Neuronal stem cell (in vitro differentiated cells): ENCODE data around the gene TFRC.
A peak's percentile ranks its signal among the peaks of the same experiment; 100 is the strongest.
"Not testable (repeated sequence)": the region's sequence is repeated elsewhere in the genome, so short reads cannot be mapped to it uniquely, and the experiment has no call there.

ENCODE experiments used
- DNase-seq: peaks from one replicate; pipeline ENCODE4 v3.0.0-alpha.2; 2013; ENCODE audit warnings: low spot score
- H2AFZ ChIP-seq: one replicate; pipeline ENCODE4 v1.6.1; 2013; ENCODE audit warnings: mild to moderate bottlenecking, low read length, inconsistent platforms
- H2AK5ac ChIP-seq: 2 replicates; pipeline ENCODE4 v1.6.1; 2013; ENCODE audit warnings: low read depth, mild to moderate bottlenecking, inconsistent platforms, low read length, moderate library complexity, mixed read lengths
- H2BK120ac ChIP-seq: 2 replicates; pipeline ENCODE4 v1.6.1; 2013; ENCODE audit warnings: low read depth, mild to moderate bottlenecking, inconsistent platforms, low read length, moderate library complexity, mixed read lengths
- H2BK12ac ChIP-seq: one replicate; pipeline ENCODE4 v1.6.1; 2013; ENCODE audit warnings: low read length, inconsistent platforms
- H2BK15ac ChIP-seq: 2 replicates; pipeline ENCODE4 v1.6.1; 2013; ENCODE audit warnings: mild to moderate bottlenecking, low read length, inconsistent platforms, mixed read lengths
- H2BK5ac ChIP-seq: one replicate; pipeline ENCODE4 v1.6.1; 2013; ENCODE audit warnings: inconsistent platforms, mild to moderate bottlenecking, low read length, moderate library complexity
- H3K14ac ChIP-seq: one replicate; pipeline ENCODE4 v1.6.1; 2013; ENCODE audit warnings: low read length, inconsistent platforms
- H3K18ac ChIP-seq: 2 replicates; pipeline ENCODE4 v1.6.1; 2013; ENCODE audit warnings: low read length, inconsistent platforms
- H3K23ac ChIP-seq: 2 replicates; pipeline ENCODE4 v1.6.1; 2013; ENCODE audit warnings: low read depth, mild to moderate bottlenecking, mixed read lengths, low read length, inconsistent platforms; ENCODE audit not compliant: poor library complexity
- H3K27ac ChIP-seq: replicated peaks from 3 replicates; pipeline ENCODE4 v1.5.1; 2013; ENCODE audit warnings: low read length, inconsistent platforms
- H3K27me3 ChIP-seq, 3 experiments: 2 replicates each; pipeline ENCODE4 v1.6.1; 2013; ENCODE audit warnings: low read length in 3 of 3, mild to moderate bottlenecking in 2 of 3, inconsistent platforms in 1 of 3, low read depth in 1 of 3, mixed read lengths in 1 of 3, moderate library complexity in 1 of 3; ENCODE audit not compliant: control insufficient read depth in 3 of 3, insufficient read depth in 3 of 3
- H3K36me3 ChIP-seq, 2 donors: replicated peaks in 1 of 2; 2 replicates each; pipeline ENCODE4 v1.6.1; 2013; ENCODE audit warnings: low read length in 2 of 2; ENCODE audit not compliant: control insufficient read depth in 2 of 2, insufficient read depth in 2 of 2
- H3K4ac ChIP-seq: 2 replicates; pipeline ENCODE4 v1.6.1; 2013; ENCODE audit warnings: inconsistent platforms, mild to moderate bottlenecking, low read length, moderate library complexity
- H3K4me1 ChIP-seq, 2 donors: 1 replicate in 1 of 2; 2 replicates in 1 of 2; pipeline ENCODE4 v1.6.1; 2013; ENCODE audit warnings: low read length in 2 of 2, low read depth in 1 of 2; ENCODE audit not compliant: control insufficient read depth in 2 of 2, insufficient read depth in 1 of 2
- H3K4me2 ChIP-seq: one replicate; pipeline ENCODE4 v1.6.1; 2013; ENCODE audit warnings: mild to moderate bottlenecking, low read length, inconsistent platforms; ENCODE audit not compliant: insufficient read depth, poor library complexity, severe bottlenecking
- H3K4me3 ChIP-seq, 2 donors: 2 replicates each; pipeline ENCODE4 v1.5.1; 2013; ENCODE audit warnings: low read length in 2 of 2, mild to moderate bottlenecking in 2 of 2, inconsistent platforms in 1 of 2, moderate library complexity in 1 of 2
- H3K79me1 ChIP-seq: one replicate; pipeline ENCODE4 v1.6.1; 2013; ENCODE audit warnings: low read depth, mild to moderate bottlenecking, inconsistent platforms, low read length, moderate library complexity
- H3K9ac ChIP-seq: one replicate; pipeline ENCODE4 v1.6.1; 2013; ENCODE audit warnings: mild to moderate bottlenecking, low read depth, low read length, inconsistent platforms; ENCODE audit not compliant: poor library complexity
- H3K9me3 ChIP-seq, 2 donors: replicated peaks in 1 of 2; 2 replicates each; pipeline versions ENCODE3 to v1.6.1; 2013; ENCODE audit warnings: low read length in 2 of 2, mild to moderate bottlenecking in 2 of 2, inconsistent platforms in 1 of 2, low read depth in 1 of 2, mixed read lengths in 1 of 2, moderate library complexity in 1 of 2; ENCODE audit not compliant: control insufficient read depth in 2 of 2, insufficient read depth in 1 of 2
- H4K8ac ChIP-seq: one replicate; pipeline ENCODE4 v1.6.1; 2013; ENCODE audit warnings: low read depth, mild to moderate bottlenecking, inconsistent platforms, low read length, moderate library complexity
- H4K91ac ChIP-seq: one replicate; pipeline ENCODE4 v1.6.1; 2013; ENCODE audit warnings: low read length, low read depth, mild to moderate bottlenecking, inconsistent platforms; ENCODE audit not compliant: poor library complexity
- WGBS, 2 donors: extraction: QIAGEN DNeasy Blood & Tissue Kit; methylation state at CpG; one replicate each; pipeline ENCODE4 v1.1.7; 2013; ENCODE audit warnings: missing lambda C conversion rate in 2 of 2, mixed read lengths in 1 of 2; ENCODE audit not compliant: insufficient read length in 2 of 2, insufficient replicate concordance in 1 of 2; ENCODE audit errors: extremely low coverage in 2 of 2; 5-methylcytosine and 5-hydroxymethylcytosine counted together

TFRC gene

DNA sequence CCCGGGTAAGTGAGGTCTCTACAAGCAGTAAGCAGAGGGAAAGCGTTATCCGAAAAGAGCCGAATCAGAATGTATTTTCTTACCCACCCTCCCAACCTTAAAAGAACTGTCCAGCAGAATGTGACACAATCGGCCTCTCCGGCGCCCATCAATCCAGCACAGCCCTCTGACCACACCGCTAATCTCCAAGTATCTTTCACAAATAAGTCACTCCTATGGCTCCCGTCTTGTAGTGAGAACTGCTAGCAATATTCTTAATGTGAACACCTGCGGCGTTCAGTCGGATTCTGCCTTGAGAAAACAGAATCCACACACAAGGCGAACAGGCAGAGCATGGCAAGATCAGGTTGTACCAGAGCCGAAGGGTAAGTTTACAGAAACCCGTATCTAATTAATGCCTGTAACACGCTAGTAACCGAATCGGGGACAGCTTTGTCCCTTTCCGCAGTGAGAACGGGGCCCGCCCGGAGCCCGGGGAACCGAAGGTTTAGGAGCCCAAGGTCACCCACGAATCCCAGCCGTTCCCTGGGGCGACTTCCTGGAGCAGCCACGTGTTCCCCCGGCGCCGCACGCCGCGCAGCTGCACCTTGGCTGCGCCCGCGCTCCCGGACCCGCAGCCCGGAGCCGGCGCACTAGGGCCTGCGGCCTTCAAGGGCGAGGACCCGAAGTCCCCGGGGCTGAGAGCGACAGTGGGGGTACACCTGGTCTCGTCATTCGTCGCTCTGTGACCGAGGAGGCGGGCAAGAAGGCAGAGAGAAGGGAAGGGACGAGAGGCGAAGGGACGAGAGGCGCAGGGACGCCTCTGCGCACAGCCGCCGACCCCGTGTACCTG is 672 bp downstream of the TFRC start:
- Histone ChIP-seq H3K9ac (peak overlapping the region; percentile 97), H2BK5ac (no peak overlapping the region), H2BK15ac (peak overlapping the region; percentile 67), H3K79me1 (no peaks in the 10 kb centered on the region), H3K4ac (peak overlapping the region; percentile 76), H3K36me3 (peaks cover 0 to 6% of the 10 kb centered on the region in 2 donors), H3K18ac (peak overlapping the region; percentile 99), H3K23ac (peak overlapping the region; percentile 99), H3K27ac (peak overlapping the region; percentile 86), H3K4me1 (peaks cover 3 to 4% of the 10 kb centered on the region in 2 donors), H3K4me2 (peak overlapping the region; percentile 77), H2AFZ (peak overlapping the region; percentile 84), H3K14ac (peak overlapping the region; percentile 90), H4K91ac (peak overlapping the region; percentile 72), H2BK12ac (no peak overlapping the region), H3K27me3 (no peaks in the 10 kb centered on the region), H2BK120ac (peak overlapping the region; percentile 99), H3K9me3 (no peaks in the 10 kb centered on the region), H3K4me3 (peak overlapping the region; percentile 84 to 89), H4K8ac (no peak overlapping the region), H2AK5ac (no peak overlapping the region)
- peak; percentile 42 for DNase-seq
- no CpG with 5 or more reads among the region's 61 CpGs for WGBS, 2 donors

- not testable (repeated sequence) for H3K9me3 ChIP-seq, H2BK5ac ChIP-seq, H3K27me3 ChIP-seq, DNase-seq, H3K9ac ChIP-seq, H2AK5ac ChIP-seq, H2AFZ ChIP-seq, H4K91ac ChIP-seq, H2BK12ac ChIP-seq, H3K4ac ChIP-seq, H3K14ac ChIP-seq, H2BK15ac ChIP-seq, H3K79me1 ChIP-seq, H3K23ac ChIP-seq, H3K18ac ChIP-seq, H3K27ac ChIP-seq, H2BK120ac ChIP-seq, H3K4me1 ChIP-seq, H4K8ac ChIP-seq
- Histone ChIP-seq H3K4me2 (peak overlapping the region; percentile 77), H3K36me3 (peaks cover under 1 to 16% of the 10 kb centered on the region in 2 donors), H3K4me3 (peak overlapping the region in 1 of 2 donors; percentile 84)
- WGBS, 2 donors = no CpG with 5 or more reads among the region's 23 CpGs
These were observed 1.6 kb downstream of the TFRC start for GRCh38 chr3:196080101-196080846.

- Histone ChIP-seq H3K4ac (no peak overlapping the region), H3K14ac (no peak overlapping the region), H3K27ac (no peak overlapping the region), H3K9ac (no peak overlapping the region), H3K4me3 (no peak overlapping the region), H3K18ac (no peak overlapping the region), H2BK15ac (no peak overlapping the region), H2BK12ac (no peak overlapping the region), H3K4me1 (peaks cover 3 to 4% of the 10 kb centered on the region in 2 donors), H2AFZ (no peak overlapping the region), H3K23ac (no peak overlapping the region), H3K4me2 (no peak overlapping the region), H2BK5ac (no peak overlapping the region), H3K9me3 (no peaks in the 10 kb centered on the region), H3K27me3 (no peaks in the 10 kb centered on the region), H4K91ac (no peak overlapping the region), H4K8ac (no peak overlapping the region), H2AK5ac (no peak overlapping the region), H3K36me3 (peaks cover 3 to 22% of the 10 kb centered on the region in 2 donors), H2BK120ac (no peak overlapping the region), H3K79me1 (no peaks in the 10 kb centered on the region)
- no peak for DNase-seq
- no CpG with 5 or more reads among the region's 3 CpGs for WGBS, 2 donors
These were observed 2.2 kb downstream of the TFRC start for GRCh38 chr3:196079682-196080081.

DNA sequence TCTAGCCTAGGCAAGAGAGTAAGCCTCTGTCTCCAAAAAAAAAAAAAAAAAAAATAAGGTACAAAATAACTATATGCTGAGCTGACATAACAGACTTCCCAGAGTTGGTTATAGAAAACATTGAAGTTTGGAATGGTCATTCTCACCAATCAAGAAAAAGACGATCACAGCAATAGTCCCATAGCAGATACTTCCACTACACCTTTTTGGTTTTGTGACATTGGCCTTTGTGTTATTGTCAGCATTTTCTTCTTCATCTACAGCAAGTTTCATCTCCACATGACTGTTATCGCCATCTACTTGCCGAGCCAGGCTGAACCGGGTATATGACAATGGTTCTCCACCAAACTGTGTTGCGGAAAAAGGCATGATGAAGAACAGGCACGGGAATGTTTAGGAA is 6.9 kb downstream of the TFRC start:
- no peak overlapping the region for H3K9ac ChIP-seq
- H4K91ac ChIP-seq = no peak overlapping the region
- no peaks in the 10 kb centered on the region for H3K79me1 ChIP-seq
- H2AFZ ChIP-seq = no peak overlapping the region
- no peak overlapping the region for H4K8ac ChIP-seq
- no peak overlapping the region for H2BK15ac ChIP-seq
- H2BK12ac ChIP-seq = no peak overlapping the region
- H3K27ac ChIP-seq = no peak overlapping the region
- no peaks in the 10 kb centered on the region for H3K9me3 ChIP-seq
- H3K14ac ChIP-seq = no peak overlapping the region
- no peak overlapping the region for H3K4me2 ChIP-seq
- no peak overlapping the region for H2AK5ac ChIP-seq
- H3K4me3 ChIP-seq = no peak overlapping the region
- no peak overlapping the region for H2BK5ac ChIP-seq
- H3K36me3 ChIP-seq = peaks cover 12 to 64% of the 10 kb centered on the region in 2 donors
- DNase-seq = no peak
- no peaks in the 10 kb centered on the region for H3K27me3 ChIP-seq
- no peaks in the 10 kb centered on the region for H3K4me1 ChIP-seq
- WGBS, 2 donors = no CpG with 5 or more reads among the region's 6 CpGs
- H3K18ac ChIP-seq = no peak overlapping the region
- no peak overlapping the region for H3K4ac ChIP-seq
- H3K23ac ChIP-seq = no peak overlapping the region
- no peak overlapping the region for H2BK120ac ChIP-seq
